SK-N-SH (cell line): ENCODE results near the gene ZNF761. TPM values are rescaled to one million over a fixed set of nuclear protein-coding genes. Genes with fewer than 3 reads are reported as not detected.
"Not testable (repeated sequence)": the region's sequence is repeated elsewhere in the genome, so short reads cannot be mapped to it uniquely, and the experiment has no call there.

Source experiments
- CTCF ChIA-PET: fragments of 300-600, 350-600 bp; formaldehyde crosslinking; extraction: SDS; loops from one replicate; lab custom pipeline; 2021; lab: Yijun Ruan, JAX
- POLR2A ChIA-PET: fragments of 350-600 bp; sonication (Branson Sonifier 250); formaldehyde crosslinking; extraction: SDS; loops from one replicate; lab custom pipeline; 2020; ENCODE audit warnings: antibody characterized with exemption, inconsistent platforms; lab: Yijun Ruan, JAX
- DNase-seq: peaks from one replicate; pipeline ENCODE4 v3.0.0; 2012
- H2AFZ ChIP-seq: fragments of 200-600 bp; sonication (generic); 2 replicates; pipeline ENCODE4 v1.8.1; 2016; ENCODE audit warnings: antibody characterized with exemption, mild to moderate bottlenecking, low read depth
- H3F3A ChIP-seq: fragments of 200-600 bp; sonication (generic); replicated peaks from 2 replicates; pipeline ENCODE3; 2016; ENCODE audit warnings: antibody characterized with exemption, mild to moderate bottlenecking; ENCODE audit not compliant: insufficient read depth
- H3K27ac ChIP-seq, 2 experiments: fragments of 200-500 bp in 1 of 2; fragments of 200-600 bp in 1 of 2; sonication (Bioruptor generic) in 1 of 2; sonication (generic), shearing (Covaris generic) in 1 of 2; 2 replicates each; pipeline versions ENCODE4 v1.5.1 to v1.6.1; 2014 to 2016; ENCODE audit warnings: low read depth in 2 of 2, inconsistent platforms in 1 of 2, low read length in 1 of 2, mild to moderate bottlenecking in 1 of 2, mixed read lengths in 1 of 2
- H3K27me3 ChIP-seq: fragments of 200-600 bp; sonication (generic), shearing (Covaris generic); 2 replicates; pipeline ENCODE4 v1.6.1; 2016; ENCODE audit warnings: mixed run types; ENCODE audit not compliant: insufficient read depth
- H3K36me3 ChIP-seq, 2 experiments: fragments of 200-500 bp in 1 of 2; fragments of 200-600 bp in 1 of 2; sonication (Bioruptor generic) in 1 of 2; sonication (generic) in 1 of 2; replicated peaks in 1 of 2; 2 replicates each; pipeline versions ENCODE3 to v1.5.1; 2014 to 2016; ENCODE audit warnings: low read length in 1 of 2, mild to moderate bottlenecking in 1 of 2; ENCODE audit not compliant: insufficient read depth in 2 of 2, control insufficient read depth in 1 of 2
- H3K4me1 ChIP-seq, 2 experiments: fragments of 200-500 bp in 1 of 2; fragments of 200-600 bp in 1 of 2; sonication (Bioruptor generic) in 1 of 2; sonication (generic), shearing (Covaris generic) in 1 of 2; 2 replicates each; pipeline versions ENCODE4 v1.5.1 to v1.6.1; 2014 to 2016; ENCODE audit warnings: low read depth in 1 of 2, low read length in 1 of 2, mixed run types in 1 of 2; ENCODE audit not compliant: insufficient read depth in 2 of 2, control insufficient read depth in 1 of 2
- H3K4me2 ChIP-seq: fragments of 200-600 bp; sonication (generic), shearing (Covaris generic); 2 replicates; pipeline ENCODE4 v1.6.1; 2017; ENCODE audit warnings: mixed run types
- H3K4me3 ChIP-seq, 2 experiments: fragments of 200-500 bp in 1 of 2; fragments of 200-600 bp in 1 of 2; sonication (Bioruptor generic) in 1 of 2; sonication (generic), shearing (Covaris generic) in 1 of 2; 2 replicates each; pipeline versions ENCODE4 v1.5.1 to v1.8.1; 2014 to 2016; ENCODE audit warnings: low read depth in 2 of 2, inconsistent platforms in 1 of 2, low read length in 1 of 2, mild to moderate bottlenecking in 1 of 2, mixed read lengths in 1 of 2, moderate library complexity in 1 of 2
- H3K79me2 ChIP-seq: fragments of 200-600 bp; sonication (generic); 2 replicates; pipeline ENCODE4 v1.8.1; 2017; ENCODE audit warnings: mild to moderate bottlenecking; ENCODE audit not compliant: insufficient read depth
- H3K9ac ChIP-seq: fragments of 200-600 bp; sonication (generic); 2 replicates; pipeline ENCODE4 v1.6.1; 2017; ENCODE audit warnings: mixed run types
- H3K9me2 ChIP-seq: fragments of 200-600 bp; sonication (generic); 2 replicates; pipeline ENCODE4 v1.6.1; 2017; ENCODE audit warnings: mixed run types
- H3K9me3 ChIP-seq: fragments of 200-600 bp; sonication (generic); 2 replicates; pipeline ENCODE4 v1.6.1; 2017; ENCODE audit warnings: mixed run types, mild to moderate bottlenecking, moderate library complexity
- H4K20me1 ChIP-seq: fragments of 200-600 bp; sonication (generic); 2 replicates; pipeline ENCODE4 v1.6.1; 2017; ENCODE audit warnings: mild to moderate bottlenecking, mixed run types; ENCODE audit not compliant: insufficient read depth
- CHD2 ChIP-seq: fragments of 150-350 bp; IDR thresholded peaks from 2 replicates; pipeline ENCODE4 v1.6.1; 2018; ENCODE audit warnings: low read length; ENCODE audit not compliant: partially characterized antibody
- EP300 ChIP-seq, 2 experiments: IDR thresholded peaks; 2 replicates each; pipeline versions ENCODE4 v1.4.0 to v1.6.1; 2012; ENCODE audit warnings: borderline replicate concordance in 1 of 2, low read depth in 1 of 2, low read length in 1 of 2
- FOSL2 ChIP-seq: IDR thresholded peaks from 2 replicates; pipeline ENCODE4 v1.4.0; 2012; ENCODE audit warnings: low read depth, mild to moderate bottlenecking, moderate library complexity, borderline replicate concordance
- FOXM1 ChIP-seq: IDR thresholded peaks from 2 replicates; pipeline ENCODE4 v1.4.0; 2012; ENCODE audit warnings: low read depth, mild to moderate bottlenecking
- GATA2 ChIP-seq: sonication (generic); formaldehyde crosslinking; IDR thresholded peaks from 2 replicates; pipeline ENCODE4 v1.5.0; 2020; ENCODE audit warnings: mild to moderate bottlenecking, missing genetic modification reagents
- MEF2A ChIP-seq: IDR thresholded peaks from 2 replicates; pipeline ENCODE4 v1.4.0; 2012; ENCODE audit warnings: low read depth, borderline replicate concordance
- MXI1 ChIP-seq: IDR thresholded peaks from 2 replicates; pipeline ENCODE4 v1.6.1; 2012; ENCODE audit warnings: mild to moderate bottlenecking, low read depth, low read length, improper control_type of control experiment
- NFIC ChIP-seq: IDR thresholded peaks from 2 replicates; pipeline ENCODE4 v1.4.0; 2012; ENCODE audit warnings: borderline replicate concordance
- NRF1 ChIP-seq: IDR thresholded peaks from 2 replicates; pipeline ENCODE4 v1.6.1; 2012; ENCODE audit warnings: low read depth, mild to moderate bottlenecking, low read length
- POLR2AphosphoS5 ChIP-seq: IDR thresholded peaks from 2 replicates; pipeline ENCODE4 v1.6.1; 2012; ENCODE audit warnings: low read depth, low read length
- RAD21 ChIP-seq: IDR thresholded peaks from 2 replicates; pipeline ENCODE4 v1.6.1; 2012; ENCODE audit warnings: mild to moderate bottlenecking, low read length
- RCOR1 ChIP-seq: fragments of 150-350 bp; IDR thresholded peaks from 2 replicates; pipeline ENCODE4 v1.6.1; 2017; ENCODE audit warnings: antibody characterized with exemption, low read length
- SMC3 ChIP-seq: IDR thresholded peaks from 2 replicates; pipeline ENCODE4 v1.6.1; 2012; ENCODE audit warnings: low read depth, low read length, improper control_type of control experiment
- TEAD4 ChIP-seq: IDR thresholded peaks from 2 replicates; pipeline ENCODE4 v1.4.0; 2012; ENCODE audit warnings: mild to moderate bottlenecking, borderline replicate concordance; ENCODE audit not compliant: insufficient read depth
- YY1 ChIP-seq: IDR thresholded peaks from 2 replicates; pipeline ENCODE4 v1.4.0; 2012; ENCODE audit warnings: low read depth, mild to moderate bottlenecking
- ZBTB33 ChIP-seq: IDR thresholded peaks from 2 replicates; pipeline ENCODE4 v1.4.0; 2012; ENCODE audit warnings: low read depth, borderline replicate concordance
- WGBS: methylation state at CpG from one replicate; pipeline ENCODE4 v1.1.6; 2017; ENCODE audit warnings: low lambda C conversion rate; 5-methylcytosine and 5-hydroxymethylcytosine counted together
- polyA plus RNA-seq, 3 experiments: library from polyadenylated mRNA; depleted of rRNA; stranded (reverse); fragments of >200 nt; gene quantifications; 2 replicates each; pipeline ENCODE4 v1.2.3, GENCODE V29; 2012
- TF ChIP-seq, protein P1 (sequence below): fragments of 200-600 bp; sonication (generic); IDR thresholded peaks from 2 replicates; pipeline ENCODE4 v1.6.1; 2017; ENCODE audit warnings: antibody characterized with exemption, mild to moderate bottlenecking, moderate library complexity

The ZNF761 gene
- polyA plus RNA-seq, 1 of the 3 experiments (the other 2 are of a cell fraction) = 5.9 TPM

DNA sequence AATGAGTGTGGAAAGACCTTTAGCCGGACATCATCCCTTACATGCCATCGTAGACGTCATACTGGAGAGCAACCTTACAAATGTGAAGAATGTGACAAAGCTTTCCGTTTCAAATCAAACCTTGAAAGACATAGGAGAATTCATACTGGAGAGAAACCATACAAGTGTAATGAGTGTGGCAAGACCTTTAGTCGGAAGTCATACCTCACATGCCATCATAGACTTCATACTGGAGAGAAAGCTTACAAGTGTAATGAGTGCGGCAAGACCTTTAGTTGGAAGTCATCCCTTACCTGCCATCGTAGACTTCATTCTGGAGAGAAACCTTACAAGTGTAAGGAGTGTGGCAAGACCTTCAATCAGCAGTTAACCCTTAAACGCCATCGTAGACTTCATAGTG lies 24.0 kb downstream of the ZNF761 start:
- no peaks in the 10 kb centered on the region for H3K4me1 ChIP-seq
- ChIA-PET CTCF (no interaction called here), POLR2A (no interaction called here)
- TF ChIP-seq, protein P1, sequence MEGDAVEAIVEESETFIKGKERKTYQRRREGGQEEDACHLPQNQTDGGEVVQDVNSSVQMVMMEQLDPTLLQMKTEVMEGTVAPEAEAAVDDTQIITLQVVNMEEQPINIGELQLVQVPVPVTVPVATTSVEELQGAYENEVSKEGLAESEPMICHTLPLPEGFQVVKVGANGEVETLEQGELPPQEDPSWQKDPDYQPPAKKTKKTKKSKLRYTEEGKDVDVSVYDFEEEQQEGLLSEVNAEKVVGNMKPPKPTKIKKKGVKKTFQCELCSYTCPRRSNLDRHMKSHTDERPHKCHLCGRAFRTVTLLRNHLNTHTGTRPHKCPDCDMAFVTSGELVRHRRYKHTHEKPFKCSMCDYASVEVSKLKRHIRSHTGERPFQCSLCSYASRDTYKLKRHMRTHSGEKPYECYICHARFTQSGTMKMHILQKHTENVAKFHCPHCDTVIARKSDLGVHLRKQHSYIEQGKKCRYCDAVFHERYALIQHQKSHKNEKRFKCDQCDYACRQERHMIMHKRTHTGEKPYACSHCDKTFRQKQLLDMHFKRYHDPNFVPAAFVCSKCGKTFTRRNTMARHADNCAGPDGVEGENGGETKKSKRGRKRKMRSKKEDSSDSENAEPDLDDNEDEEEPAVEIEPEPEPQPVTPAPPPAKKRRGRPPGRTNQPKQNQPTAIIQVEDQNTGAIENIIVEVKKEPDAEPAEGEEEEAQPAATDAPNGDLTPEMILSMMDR = no peak
- no peak for TF ChIP-seq YY1
- TF ChIP-seq NRF1 = no peak
- TF ChIP-seq ZBTB33 = no peak
- TF ChIP-seq RAD21 = no peak
- TF ChIP-seq SMC3 = no peak
- no peak for TF ChIP-seq POLR2AphosphoS5
- no peak for TF ChIP-seq TEAD4
- TF ChIP-seq RCOR1 = no peak
- TF ChIP-seq MEF2A = no peak
- no peak for TF ChIP-seq MXI1
- TF ChIP-seq NFIC = no peak
- no peak for TF ChIP-seq EP300 (IDR thresholded peaks at IDR 0.05; ENCODE audit: borderline replicate concordance in 1 of 2, low read depth in 1 of 2, low read length in 1 of 2)
- TF ChIP-seq FOSL2 = no peak
- no peak for TF ChIP-seq FOXM1
- no peak for TF ChIP-seq GATA2 (CRISPR knock-in tag)
- no peak for TF ChIP-seq CHD2
- no peaks in the 10 kb centered on the region for H4K20me1 ChIP-seq
- DNase-seq = no peak
- H3F3A ChIP-seq = no peaks in the 10 kb centered on the region
- H3K9me3 ChIP-seq = peaks cover 23% of the 10 kb centered on the region; the same call in 1 of the 2 replicates
- H2AFZ ChIP-seq = no peak overlapping the region
- H3K36me3 ChIP-seq = peaks cover 7 to 58% of the 10 kb centered on the region in 2 experiments
- no peaks in the 10 kb centered on the region for H3K27me3 ChIP-seq
- 92% methylated on average over 9 of the region's 9 CpGs for WGBS
- H3K79me2 ChIP-seq = no peaks in the 10 kb centered on the region
- no peak overlapping the region for H3K27ac ChIP-seq
- H3K4me2 ChIP-seq = no peak overlapping the region
- no peaks in the 10 kb centered on the region for H3K9me2 ChIP-seq
- no peak overlapping the region for H3K9ac ChIP-seq
- no peak overlapping the region for H3K4me3 ChIP-seq

DNA sequence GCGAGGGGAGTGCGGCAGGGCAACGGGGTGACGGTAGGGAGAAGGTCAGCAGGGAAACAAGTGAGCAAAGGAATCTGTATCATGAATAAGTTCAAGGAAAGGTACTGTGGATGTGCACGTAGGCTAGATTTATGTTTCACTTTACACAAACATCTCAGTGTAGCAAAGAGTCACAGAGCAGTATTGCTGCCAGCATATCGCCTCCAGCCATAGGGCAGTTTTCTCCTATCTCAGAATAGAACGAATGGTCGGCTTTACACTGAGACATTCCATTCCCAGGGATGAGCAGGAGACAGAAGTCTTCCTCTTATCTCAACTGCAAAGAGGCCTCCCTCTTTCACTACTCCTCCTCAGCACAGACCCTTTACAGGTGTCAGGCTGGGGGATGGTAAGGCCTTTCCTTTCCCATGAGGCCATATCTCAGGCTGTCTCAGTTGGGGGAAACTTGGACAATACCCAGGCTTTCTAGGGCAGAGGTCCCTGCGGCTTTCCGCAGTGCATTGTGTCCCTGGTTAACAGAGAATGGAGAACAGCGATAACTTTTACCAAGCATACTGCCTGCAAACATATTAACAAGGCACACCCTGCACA lies 28.4 kb downstream of the ZNF761 start:
- DNase-seq, H3K9me2 ChIP-seq, POLR2A ChIA-PET, H3K27ac ChIP-seq, H3K4me2 ChIP-seq, H3K4me3 ChIP-seq, H3K9me3 ChIP-seq, H3K27me3 ChIP-seq, H3K9ac ChIP-seq, H3K79me2 ChIP-seq, H3K4me1 ChIP-seq, H2AFZ ChIP-seq, H4K20me1 ChIP-seq, H3F3A ChIP-seq: not testable (repeated sequence)
- WGBS = 55% methylated on average over 11 of the region's 11 CpGs
- CTCF ChIA-PET = interaction anchor here (2.2 kb wide), 1 partner anchor 35 kb away, joined by 7 read pairs; no protein-coding TSS in a partner anchor
- peaks cover under 1 to 17% of the 10 kb centered on the region in 2 experiments for H3K36me3 ChIP-seq
